Measurements from ENCODE around the gene INTS3. TPM values are rescaled to one million over a fixed set of nuclear protein-coding genes. Genes with fewer than 3 reads are reported as not detected.

Gene INTS3
- total RNA-seq, 6 donors from 2014 or later = 58.2 to 159 (median 63.1) TPM

- peaks cover 0 to 15% (median 6%) of the 10 kb centered on the region in 4 donors for H3K27me3 ChIP-seq
- no peaks in the 10 kb centered on the region for H3K9me3 ChIP-seq
- ATAC-seq (ENCODE audit: low FRiP score in 2 of 2) (no peak), DNase-seq (no peak)
- TF ChIP-seq CTCF (IDR thresholded peaks at IDR 0.05) = no peak
- TF ChIP-seq EP300 (IDR thresholded peaks at IDR 0.05) = no peak
- TF ChIP-seq POLR2AphosphoS5 (IDR thresholded peaks at IDR 0.05) = no peak
- TF ChIP-seq POLR2A (IDR thresholded peaks at IDR 0.05) = no peak
- peaks cover 0 to 47% (median 18%) of the 10 kb centered on the region in 4 donors for H3K36me3 ChIP-seq
- H3K4me3 ChIP-seq = no peak overlapping the region
- H3K4me1 ChIP-seq = peaks cover 16 to 32% (median 29%) of the 10 kb centered on the region in 4 donors
- 93 to 94% methylated on average over 4 to 7 of the region's 7 CpGs for WGBS, 2 donors
- no peak overlapping the region for H3K27ac ChIP-seq
Measured at GRCh38 chr1:153682730-153683129, 45.1 kb upstream of the INTS3 start.

- 75 to 79% methylated on average over 5 of the region's 5 CpGs for WGBS, 2 donors
- Histone ChIP-seq H3K9me3 (no peaks in the 10 kb centered on the region), H3K27me3 (peaks cover 0 to 9% (median 3%) of the 10 kb centered on the region in 4 donors), H3K4me3 (no peak overlapping the region), H3K27ac (no peak overlapping the region), H3K4me1 (peaks cover 8 to 21% (median 18%) of the 10 kb centered on the region in 4 donors), H3K36me3 (peaks cover 0 to 56% (median 23%) of the 10 kb centered on the region in 4 donors)
- TF ChIP-seq EP300 (IDR thresholded peaks at IDR 0.05) (no peak), CTCF (IDR thresholded peaks at IDR 0.05) (no peak), POLR2A (IDR thresholded peaks at IDR 0.05) (no peak), POLR2AphosphoS5 (IDR thresholded peaks at IDR 0.05) (no peak)
- ATAC-seq (ENCODE audit: low FRiP score in 2 of 2) (peak in 1 of 2 donors; percentile 28), DNase-seq (no peak)
Measured at GRCh38 chr1:153683854-153684253, 44.0 kb upstream of the INTS3 start.

- H3K4me3 ChIP-seq = no peak overlapping the region
- 95 to 97% methylated on average over 5 to 12 of the region's 12 CpGs for WGBS, 2 donors
- no peak overlapping the region for H3K27ac ChIP-seq
- ATAC-seq (ENCODE audit: low FRiP score in 2 of 2) (no peak), DNase-seq (no peak)
- H3K27me3 ChIP-seq = no peaks in the 10 kb centered on the region
- peaks cover 0 to 11% (median 8%) of the 10 kb centered on the region in 4 donors for H3K4me1 ChIP-seq
- no peaks in the 10 kb centered on the region for H3K9me3 ChIP-seq
- TF ChIP-seq CTCF (IDR thresholded peaks at IDR 0.05) = no peak
- H3K36me3 ChIP-seq = peaks cover 0 to 67% (median 33%) of the 10 kb centered on the region in 4 donors
Measured at GRCh38 chr1:153684892-153685291, 43.0 kb upstream of the INTS3 start.

GRCh38 chr1:153685544-153686340 lies 42.1 kb upstream of the INTS3 start:
- no peak overlapping the region for H3K4me3 ChIP-seq
- TF ChIP-seq POLR2A (IDR thresholded peaks at IDR 0.05) (no peak), POLR2AphosphoS5 (IDR thresholded peaks at IDR 0.05) (no peak), EP300 (IDR thresholded peaks at IDR 0.05) (no peak), CTCF (IDR thresholded peaks at IDR 0.05) (no peak)
- no peaks in the 10 kb centered on the region for H3K9me3 ChIP-seq
- peaks cover 0 to 72% (median 35%) of the 10 kb centered on the region in 4 donors for H3K36me3 ChIP-seq
- H3K27me3 ChIP-seq = no peaks in the 10 kb centered on the region
- no peak for ATAC-seq (ENCODE audit: low FRiP score in 2 of 2)
- DNase-seq = no peak
- H3K27ac ChIP-seq = peak overlapping the region in 2 of 4 donors; percentile 4 to 12
- peaks cover 0 to 2% (median 2%) of the 10 kb centered on the region in 4 donors for H3K4me1 ChIP-seq
- 82 to 86% methylated on average over 11 of the region's 11 CpGs for WGBS, 2 donors

Data from upper lobe of left lung (tissue), 6 donors.